H9 (cell line): ENCODE data around the gene GNMT. TPM values are rescaled to one million over a fixed set of nuclear protein-coding genes. Genes with fewer than 3 reads are reported as not detected.

Source experiments
- DNase-seq: peaks from one replicate; pipeline ENCODE4 v3.0.0-alpha.2; 2017
- H2AFZ ChIP-seq: one replicate; pipeline ENCODE4 v1.6.1; 2013; ENCODE audit warnings: mild to moderate bottlenecking, low read length, control low read depth, moderate library complexity
- H2AK5ac ChIP-seq: 2 replicates; pipeline ENCODE4 v1.6.1; 2013; ENCODE audit warnings: low read length, control low read depth, mixed read lengths; ENCODE audit not compliant: insufficient read length
- H2BK120ac ChIP-seq: one replicate; pipeline ENCODE4 v1.6.1; 2013; ENCODE audit warnings: low read depth, mild to moderate bottlenecking, low read length, control low read depth, inconsistent platforms; ENCODE audit not compliant: poor library complexity, severe bottlenecking
- H2BK12ac ChIP-seq: 2 replicates; pipeline ENCODE4 v1.6.1; 2013; ENCODE audit warnings: low read length, control low read depth, mixed read lengths, low read depth; ENCODE audit not compliant: insufficient read length
- H2BK15ac ChIP-seq: 2 replicates; pipeline ENCODE4 v1.6.1; 2013; ENCODE audit warnings: low read depth, low read length, control low read depth
- H2BK20ac ChIP-seq: one replicate; pipeline ENCODE4 v1.6.1; 2013; ENCODE audit warnings: low read depth, mild to moderate bottlenecking, low read length, control low read depth, inconsistent platforms; ENCODE audit not compliant: poor library complexity, severe bottlenecking
- H2BK5ac ChIP-seq: 2 replicates; pipeline ENCODE4 v1.6.1; 2013; ENCODE audit warnings: low read length, control low read depth, mixed read lengths; ENCODE audit not compliant: insufficient read length
- H3K14ac ChIP-seq: 2 replicates; pipeline ENCODE4 v1.6.1; 2013; ENCODE audit warnings: low read length, control low read depth; ENCODE audit not compliant: insufficient read depth
- H3K18ac ChIP-seq: 2 replicates; pipeline ENCODE4 v1.6.1; 2013; ENCODE audit warnings: low read depth, mild to moderate bottlenecking, mixed read lengths, low read length, control low read depth; ENCODE audit not compliant: insufficient read length
- H3K23ac ChIP-seq: 2 replicates; pipeline ENCODE4 v1.6.1; 2013; ENCODE audit warnings: low read length, control low read depth, mixed read lengths, low read depth; ENCODE audit not compliant: insufficient read length
- H3K23me2 ChIP-seq: 2 replicates; pipeline ENCODE4 v1.6.1; 2013; ENCODE audit warnings: low read depth, mild to moderate bottlenecking, mixed read lengths, low read length, control low read depth; ENCODE audit not compliant: insufficient read length, poor library complexity, severe bottlenecking
- H3K27ac ChIP-seq: 2 replicates; pipeline ENCODE4 v1.5.1; 2013; ENCODE audit warnings: low read length, control low read depth, mixed read lengths, low read depth; ENCODE audit not compliant: insufficient read length
- H3K27me3 ChIP-seq: 2 replicates; pipeline ENCODE4 v1.6.1; 2013; ENCODE audit warnings: low read length, control low read depth, inconsistent platforms; ENCODE audit not compliant: insufficient read depth
- H3K4ac ChIP-seq: 2 replicates; pipeline ENCODE4 v1.6.1; 2013; ENCODE audit warnings: low read depth, mild to moderate bottlenecking, control low read depth, inconsistent platforms, low read length, moderate library complexity
- H3K4me1 ChIP-seq: 2 replicates; pipeline ENCODE4 v1.6.1; 2013; ENCODE audit warnings: low read length, control low read depth, inconsistent platforms; ENCODE audit not compliant: insufficient read depth
- H3K4me2 ChIP-seq: 2 replicates; pipeline ENCODE4 v1.6.1; 2013; ENCODE audit warnings: low read length, control low read depth, mixed read lengths; ENCODE audit not compliant: insufficient read length, insufficient read depth
- H3K56ac ChIP-seq: 2 replicates; pipeline ENCODE4 v1.6.1; 2013; ENCODE audit warnings: low read depth, mild to moderate bottlenecking, mixed read lengths, low read length, control low read depth; ENCODE audit not compliant: insufficient read length
- H3K79me1 ChIP-seq: 2 replicates; pipeline ENCODE4 v1.6.1; 2013; ENCODE audit warnings: low read depth, mild to moderate bottlenecking, moderate library complexity, low read length, control low read depth, inconsistent platforms; ENCODE audit not compliant: insufficient read depth, poor library complexity, severe bottlenecking
- H3K79me2 ChIP-seq: 2 replicates; pipeline ENCODE4 v1.6.1; 2013; ENCODE audit warnings: low read length, control low read depth, inconsistent platforms; ENCODE audit not compliant: insufficient read depth
- H3K9ac ChIP-seq: 2 replicates; pipeline ENCODE4 v1.6.1; 2013; ENCODE audit warnings: low read length, control low read depth, mixed read lengths; ENCODE audit not compliant: insufficient read length; ENCODE audit errors: extremely low read depth
- H3K9me3 ChIP-seq: one replicate; pipeline ENCODE4 v1.6.1; 2013; ENCODE audit warnings: low read depth, low read length, inconsistent platforms; ENCODE audit not compliant: control insufficient read depth
- H3T11ph ChIP-seq: one replicate; pipeline ENCODE4 v1.6.1; 2013; ENCODE audit warnings: mild to moderate bottlenecking, low read length, control low read depth, inconsistent platforms
- H4K20me1 ChIP-seq: one replicate; pipeline ENCODE4 v1.6.1; 2013; ENCODE audit not compliant: control insufficient read depth, insufficient read length, insufficient read depth
- H4K5ac ChIP-seq: 2 replicates; pipeline ENCODE4 v1.6.1; 2013; ENCODE audit warnings: low read depth, mild to moderate bottlenecking, mixed read lengths, low read length, control low read depth; ENCODE audit not compliant: insufficient read length
- H4K8ac ChIP-seq: replicated peaks from 2 replicates; pipeline ENCODE4 v1.6.1; 2013; ENCODE audit warnings: low read length, control low read depth, mixed read lengths, low read depth; ENCODE audit not compliant: insufficient read length
- H4K91ac ChIP-seq: 2 replicates; pipeline ENCODE4 v1.6.1; 2013; ENCODE audit warnings: low read depth, mild to moderate bottlenecking, moderate library complexity, mixed read lengths, low read length, control low read depth; ENCODE audit not compliant: insufficient read length
- H3K27ac Mint-ChIP-seq, 3 experiments: 2 replicates in 2 of 3; 3 replicates in 1 of 3; pipeline ENCODE4 v1.8.0; 2020 to 2021; ENCODE audit warnings: mixed read lengths in 3 of 3, mild to moderate bottlenecking in 1 of 3, moderate library complexity in 1 of 3
- H3K27me3 Mint-ChIP-seq: 2 replicates; pipeline ENCODE4 v1.8.0; 2021; ENCODE audit warnings: low read depth, mild to moderate bottlenecking, moderate library complexity, mixed read lengths
- H3K36me3 Mint-ChIP-seq, 3 experiments: 2 replicates in 2 of 3; 3 replicates in 1 of 3; pipeline ENCODE4 v1.8.0; 2020 to 2021; ENCODE audit warnings: low read depth in 3 of 3, mixed read lengths in 3 of 3; ENCODE audit not compliant: insufficient read depth in 1 of 3
- H3K4me1 Mint-ChIP-seq, 2 experiments: 2 replicates each; pipeline ENCODE4 v1.8.0; 2020; ENCODE audit warnings: mixed read lengths in 2 of 2
- H3K4me3 Mint-ChIP-seq, 2 experiments: 2 replicates in 1 of 2; 3 replicates in 1 of 2; pipeline ENCODE4 v1.8.0; 2020 to 2021; ENCODE audit warnings: mild to moderate bottlenecking in 2 of 2, mixed read lengths in 2 of 2, moderate library complexity in 1 of 2
- H3K9me3 Mint-ChIP-seq, 2 experiments: 2 replicates in 1 of 2; 3 replicates in 1 of 2; pipeline ENCODE4 v1.8.0; 2020; ENCODE audit warnings: mild to moderate bottlenecking in 2 of 2, mixed read lengths in 2 of 2, moderate library complexity in 1 of 2
- CTCF ChIP-seq: fragments of 200-600 bp; sonication (generic); conservative IDR thresholded peaks from 3 replicates; pipeline ENCODE4 v1.8.0; 2021; ENCODE audit warnings: antibody characterized with exemption, mild to moderate bottlenecking
- WGBS: extraction: QIAGEN DNeasy Blood & Tissue Kit; methylation state at CpG from one replicate; pipeline ENCODE4 v1.1.7; 2013; ENCODE audit warnings: missing lambda C conversion rate, low lambda C conversion rate, mixed read lengths; ENCODE audit not compliant: insufficient read length; ENCODE audit errors: extremely low coverage; 5-methylcytosine and 5-hydroxymethylcytosine counted together
- total RNA-seq: library from RNA; stranded (reverse); gene quantifications from 2 replicates; pipeline ENCODE4 v1.2.1, GENCODE V29; 2021

Gene GNMT
- total RNA-seq, 1 experiment from 2014 or later, result 1.1 TPM

- 0 out of 5 replicates have a peak, but pooled peaks cover 0 to 2% of the 10 kb centered on the region in 2 experiments for H3K9me3 Mint-ChIP-seq
- TF ChIP-seq CTCF, result no peak
- peaks cover 14 to 20% of the 10 kb centered on the region in 2 experiments for H3K4me1 Mint-ChIP-seq
- Histone ChIP-seq H2AFZ (no peak overlapping the region), H4K91ac (no peak overlapping the region), H3K79me1 (no peaks in the 10 kb centered on the region), H3K23ac (no peak overlapping the region), H4K20me1 (no peaks in the 10 kb centered on the region), H3K4ac (no peak overlapping the region), H2BK5ac (no peak overlapping the region), H3K9me3 (no peaks in the 10 kb centered on the region), H3K9ac (no peak overlapping the region), H2BK15ac (no peak overlapping the region), H2BK12ac (no peak overlapping the region), H4K8ac (no peak overlapping the region), H2AK5ac (no peak overlapping the region), H2BK20ac (no peak overlapping the region), H3K4me1 (no peaks in the 10 kb centered on the region), H3K79me2 (no peaks in the 10 kb centered on the region), H3K23me2 (peaks cover 10% of the 10 kb centered on the region), H3K18ac (no peak overlapping the region), H3K27me3 (peaks cover 6% of the 10 kb centered on the region; the same call in 1 of the 2 replicates), H3K4me2 (no peak overlapping the region), H2BK120ac (no peak overlapping the region), H4K5ac (no peak overlapping the region), H3K56ac (no peak overlapping the region), H3T11ph (no peak overlapping the region), H3K27ac (no peak overlapping the region), H3K14ac (no peak overlapping the region)
- DNase-seq, result no peak
- peaks cover 0 to 10% (median 0%) of the 10 kb centered on the region in 3 experiments; a peak in 1 of 7 replicates for H3K36me3 Mint-ChIP-seq
- no peak overlapping the region for H3K4me3 Mint-ChIP-seq
- WGBS, result no CpG with 5 or more reads among the region's 8 CpGs
- no peak overlapping the region for H3K27ac Mint-ChIP-seq
- H3K27me3 Mint-ChIP-seq, result peaks cover 36% of the 10 kb centered on the region
Observed at GRCh38 chr6:42958125-42958524, 2.4 kb upstream of the GNMT start.
